GM21390 (cell line): ENCODE data around the gene OR6C76.

Experiments
- ATAC-seq: cut with Tn5 transposase; IDR thresholded peaks from one replicate; pipeline ENCODE4 v1.9.1; 2021; ENCODE audit not compliant: unreplicated experiment

The OR6C76 gene

GRCh38 chr12:55467836-55468235 is 41.8 kb downstream of the OR6C76 start:
- ATAC-seq = no peak

- no peak for ATAC-seq
These were observed 43.2 kb downstream of the OR6C76 start for GRCh38 chr12:55469291-55469690.

GRCh38 chr12:55470088-55470829 is 44.2 kb downstream of the OR6C76 start, which contains the start of gene OR6C70:
Gene OR6C70 (minus strand): TSS chr12:55470138. CDS start chr12:55470138, 0 bp downstream.
- ATAC-seq = no peak

DNA sequence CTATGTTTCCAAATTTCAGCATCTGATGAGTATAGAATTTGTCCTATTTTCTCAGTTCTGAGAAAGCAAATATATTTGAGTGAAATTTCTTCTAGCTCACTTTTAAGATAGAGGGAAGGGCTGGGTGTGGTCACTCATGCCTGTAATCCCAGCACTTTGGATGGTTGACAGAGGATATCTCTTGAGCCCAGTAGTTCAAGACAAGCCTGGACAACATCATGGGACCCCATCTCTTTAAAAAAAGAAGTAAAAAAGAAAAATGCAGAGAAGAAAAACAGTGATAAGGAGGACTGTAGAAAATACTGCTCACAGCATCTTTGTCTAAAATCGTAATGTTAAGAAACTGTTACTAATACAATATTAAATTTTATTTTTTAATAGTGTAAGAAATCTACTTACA is 46.2 kb downstream of the OR6C76 start:
- no peak for ATAC-seq
